ENCODE results near the gene EXOSC9. TPM values are rescaled to one million over a fixed set of nuclear protein-coding genes. Genes with fewer than 3 reads are reported as not detected.
A peak's percentile ranks its signal among the peaks of the same experiment; 100 is the strongest.

EXOSC9 gene
- total and polyA plus RNA-seq, 2 of the 8 experiments (the other 6 are each of a cell fraction or from before 2014, with no cell fraction given), result 33.2 to 54.9 TPM

GRCh38 chr4:121796283-121796682 lies 4.8 kb upstream of the EXOSC9 start (continued):
- TF ChIP-seq HDAC6 (IDR thresholded peaks at IDR 0.05; ENCODE audit: low read depth, low read length), result no peak
- TF ChIP-seq SP4 (IDR thresholded peaks at IDR 0.05; ENCODE audit: low read length), result no peak
- no peak for TF ChIP-seq RAD21 (IDR thresholded peaks at IDR 0.05 in 1 of 2, conservative IDR thresholded peaks at IDR 0.05 in 1 of 2; ENCODE audit: low read depth in 2 of 2, low read length in 2 of 2)
- no peak for TF ChIP-seq NRF1 (IDR thresholded peaks at IDR 0.05; ENCODE audit: low read depth, low read length)
- no peak for TF ChIP-seq CREB1 (IDR thresholded peaks at IDR 0.05)
- TF ChIP-seq, protein P1, sequence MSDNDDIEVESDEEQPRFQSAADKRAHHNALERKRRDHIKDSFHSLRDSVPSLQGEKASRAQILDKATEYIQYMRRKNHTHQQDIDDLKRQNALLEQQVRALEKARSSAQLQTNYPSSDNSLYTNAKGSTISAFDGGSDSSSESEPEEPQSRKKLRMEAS (IDR thresholded peaks at IDR 0.05), result no peak
- TF ChIP-seq SIN3A (conservative IDR thresholded peaks at IDR 0.05 in 1 of 2, IDR thresholded peaks at IDR 0.05 in 1 of 2; ENCODE audit: low read depth in 1 of 2, low read length in 2 of 2), result no peak
- TF ChIP-seq ASH2L (IDR thresholded peaks at IDR 0.05; ENCODE audit: low read length), result no peak
- TF ChIP-seq GTF2F1 (IDR thresholded peaks at IDR 0.05; ENCODE audit: borderline replicate concordance, low read depth, low read length), result no peak
- no peak for TF ChIP-seq FOSL1 (IDR thresholded peaks at IDR 0.05; ENCODE audit: insufficient read depth, low read depth, low read length)
- TF ChIP-seq POU5F1 (IDR thresholded peaks at IDR 0.05; ENCODE audit: low read depth, low read length), result no peak
- TF ChIP-seq SUZ12 (IDR thresholded peaks at IDR 0.05; ENCODE audit: low read length), result no peak
- TF ChIP-seq TBP (IDR thresholded peaks at IDR 0.05; ENCODE audit: low read depth, low read length), result peak; percentile 79
- no peak for TF ChIP-seq TEAD4 (IDR thresholded peaks at IDR 0.05; ENCODE audit: low read depth, low read length)
- TF ChIP-seq PHF8 (conservative IDR thresholded peaks at IDR 0.05; ENCODE audit: low read depth, low read length), result no peak
- TF ChIP-seq, protein P2, sequence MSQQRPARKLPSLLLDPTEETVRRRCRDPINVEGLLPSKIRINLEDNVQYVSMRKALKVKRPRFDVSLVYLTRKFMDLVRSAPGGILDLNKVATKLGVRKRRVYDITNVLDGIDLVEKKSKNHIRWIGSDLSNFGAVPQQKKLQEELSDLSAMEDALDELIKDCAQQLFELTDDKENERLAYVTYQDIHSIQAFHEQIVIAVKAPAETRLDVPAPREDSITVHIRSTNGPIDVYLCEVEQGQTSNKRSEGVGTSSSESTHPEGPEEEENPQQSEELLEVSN (IDR thresholded peaks at IDR 0.05), result no peak
- TF ChIP-seq GABPA (IDR thresholded peaks at IDR 0.05; ENCODE audit: borderline replicate concordance, insufficient read depth, low read length), result no peak
- TF ChIP-seq, protein P3, sequence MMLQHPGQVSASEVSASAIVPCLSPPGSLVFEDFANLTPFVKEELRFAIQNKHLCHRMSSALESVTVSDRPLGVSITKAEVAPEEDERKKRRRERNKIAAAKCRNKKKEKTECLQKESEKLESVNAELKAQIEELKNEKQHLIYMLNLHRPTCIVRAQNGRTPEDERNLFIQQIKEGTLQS (IDR thresholded peaks at IDR 0.05; ENCODE audit: insufficient read depth, low read depth, low read length), result no peak
- TF ChIP-seq YY1 (IDR thresholded peaks at IDR 0.05; ENCODE audit: low read depth, low read length), result no peak
- TF ChIP-seq, protein P4, sequence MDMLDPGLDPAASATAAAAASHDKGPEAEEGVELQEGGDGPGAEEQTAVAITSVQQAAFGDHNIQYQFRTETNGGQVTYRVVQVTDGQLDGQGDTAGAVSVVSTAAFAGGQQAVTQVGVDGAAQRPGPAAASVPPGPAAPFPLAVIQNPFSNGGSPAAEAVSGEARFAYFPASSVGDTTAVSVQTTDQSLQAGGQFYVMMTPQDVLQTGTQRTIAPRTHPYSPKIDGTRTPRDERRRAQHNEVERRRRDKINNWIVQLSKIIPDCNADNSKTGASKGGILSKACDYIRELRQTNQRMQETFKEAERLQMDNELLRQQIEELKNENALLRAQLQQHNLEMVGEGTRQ (IDR thresholded peaks at IDR 0.05; ENCODE audit: low read length), result no peak
- peak; percentile 99 for TF ChIP-seq SRF (IDR thresholded peaks at IDR 0.05; ENCODE audit: low read depth, low read length)
- TF ChIP-seq CHD1 (IDR thresholded peaks at IDR 0.05; ENCODE audit: low read depth, low read length), result no peak
- no peak for TF ChIP-seq RNF2 (IDR thresholded peaks at IDR 0.05; ENCODE audit: borderline replicate concordance, low read depth, low read length, missing control alignments, poor library complexity, severe bottlenecking)

All from H1 (cell line).